Esophagus muscularis mucosa (tissue), 4 donors: Measurements from ENCODE around the gene ADAM29. TPM values are rescaled to one million over a fixed set of nuclear protein-coding genes. Genes with fewer than 3 reads are reported as not detected.

Experiments
- DNase-seq: peaks from one replicate; pipeline ENCODE4 v3.0.0-alpha.2; 2017; ENCODE audit errors: extremely low spot score
- H3K27ac ChIP-seq, 4 donors: fragments of 200-600 bp; sonication (generic); replicated peaks in 1 of 4; 1 replicate in 3 of 4; 2 replicates in 1 of 4; pipeline ENCODE4 v1.5.1; 2016 to 2019; ENCODE audit warnings: mild to moderate bottlenecking in 1 of 4
- H3K27me3 ChIP-seq, 4 donors: fragments of 200-600 bp; sonication (generic); one replicate each; pipeline versions ENCODE4 v1.5.1 to v1.6.0; 2016 to 2019
- H3K36me3 ChIP-seq, 4 donors: fragments of 200-600 bp; sonication (generic); one replicate each; pipeline ENCODE4 v1.5.1; 2016 to 2019
- H3K4me1 ChIP-seq, 4 donors: fragments of 200-600 bp; sonication (generic); one replicate each; pipeline ENCODE4 v1.5.1; 2016 to 2019
- H3K4me3 ChIP-seq, 4 donors: fragments of 200-600 bp; sonication (generic); 1 replicate in 2 of 4; 2 replicates in 2 of 4; pipeline ENCODE4 v1.5.1; 2016 to 2019; ENCODE audit warnings: mild to moderate bottlenecking in 4 of 4, moderate library complexity in 1 of 4
- H3K9me3 ChIP-seq, 4 donors: fragments of 200-600 bp; sonication (generic); 1 replicate in 3 of 4; 2 replicates in 1 of 4; pipeline ENCODE4 v1.5.1; 2016 to 2019
- CTCF ChIP-seq, 3 experiments: fragments of 200-600 bp in 2 of 3; fragments of 450-650 bp in 1 of 3; sonication (generic) in 2 of 3; IDR thresholded peaks; one replicate each; pipeline ENCODE4 v1.5.1; 2017 to 2019; ENCODE audit warnings: antibody characterized with exemption in 3 of 3, mild to moderate bottlenecking in 2 of 3, moderate library complexity in 1 of 3
- EP300 ChIP-seq: sonication (generic); formaldehyde crosslinking; IDR thresholded peaks from one replicate; pipeline ENCODE4 v1.6.1; 2017; ENCODE audit warnings: antibody characterized with exemption
- POLR2A ChIP-seq: fragments of 450-650 bp; IDR thresholded peaks from one replicate; pipeline ENCODE4 v1.6.1; 2017; ENCODE audit warnings: antibody characterized with exemption, moderate library complexity, mild to moderate bottlenecking, low read depth
- POLR2AphosphoS5 ChIP-seq, 2 donors: sonication (generic); formaldehyde crosslinking; IDR thresholded peaks; one replicate each; pipeline ENCODE4 v1.6.1; 2017; ENCODE audit warnings: antibody characterized with exemption in 2 of 2
- WGBS: methylation state at CpG from one replicate; pipeline ENCODE4 v1.1.5; 2018; 5-methylcytosine and 5-hydroxymethylcytosine counted together
- intact Hi-C: fragments of 100-400 bp; cut with DNase I; formaldehyde crosslinking; loops from one replicate; pipeline ENCODE4 v1.15.1; 2023
- total RNA-seq, 4 donors: library from RNA; depleted of rRNA; stranded (reverse); fragments of >200 nt; gene quantifications; one replicate each; pipeline versions ENCODE4 v1.1.0 to v1.2.1, GENCODE V29; 2016

ADAM29 gene
- total RNA-seq, 4 donors from 2014 or later = not detected

- TF ChIP-seq CTCF (IDR thresholded peaks at IDR 0.05) (no peak), EP300 (no peak), POLR2AphosphoS5 (IDR thresholded peaks at IDR 0.05) (no peak), POLR2A (no peak)
- H3K27ac ChIP-seq = no peak overlapping the region
- WGBS = 68% methylated on average over 1 of the region's 1 CpG
- no peaks in the 10 kb centered on the region for H3K27me3 ChIP-seq
- no peaks in the 10 kb centered on the region for H3K4me1 ChIP-seq
- intact Hi-C loops = no loop called here
- DNase-seq = no peak
- H3K4me3 ChIP-seq = no peak overlapping the region
- no peaks in the 10 kb centered on the region for H3K36me3 ChIP-seq
- no peaks in the 10 kb centered on the region for H3K9me3 ChIP-seq
Measured at GRCh38 chr4:174874898-174875297, 43.3 kb upstream of the ADAM29 start.

GRCh38 chr4:174880001-174880400 is 38.2 kb upstream of the ADAM29 start:
- Histone ChIP-seq H3K4me3 (no peak overlapping the region), H3K27ac (no peak overlapping the region), H3K9me3 (no peaks in the 10 kb centered on the region), H3K4me1 (no peaks in the 10 kb centered on the region), H3K27me3 (no peaks in the 10 kb centered on the region), H3K36me3 (no peaks in the 10 kb centered on the region)
- no peak for DNase-seq
- TF ChIP-seq POLR2AphosphoS5 (IDR thresholded peaks at IDR 0.05) (no peak), EP300 (no peak), POLR2A (no peak), CTCF (IDR thresholded peaks at IDR 0.05) (no peak)
- intact Hi-C loops = no loop called here
- 70% methylated on average over 7 of the region's 7 CpGs for WGBS

- TF ChIP-seq EP300 (no peak), CTCF (IDR thresholded peaks at IDR 0.05) (no peak), POLR2A (no peak), POLR2AphosphoS5 (IDR thresholded peaks at IDR 0.05) (no peak)
- Histone ChIP-seq H3K4me3 (no peak overlapping the region), H3K36me3 (no peaks in the 10 kb centered on the region), H3K9me3 (no peaks in the 10 kb centered on the region), H3K27me3 (no peaks in the 10 kb centered on the region), H3K4me1 (no peaks in the 10 kb centered on the region), H3K27ac (no peak overlapping the region)
- 69% methylated on average over 6 of the region's 6 CpGs for WGBS
- intact Hi-C loops = no loop called here
- DNase-seq = no peak
Measured at GRCh38 chr4:174882317-174882992, 35.7 kb upstream of the ADAM29 start.

- no peaks in the 10 kb centered on the region for H3K27me3 ChIP-seq
- H3K4me3 ChIP-seq = no peak overlapping the region
- intact Hi-C loops = no loop called here
- peaks cover 0 to 12% (median 8%) of the 10 kb centered on the region in 4 donors for H3K9me3 ChIP-seq
- TF ChIP-seq POLR2AphosphoS5 (IDR thresholded peaks at IDR 0.05) (no peak), EP300 (no peak), POLR2A (no peak), CTCF (IDR thresholded peaks at IDR 0.05) (no peak)
- H3K36me3 ChIP-seq = no peaks in the 10 kb centered on the region
- DNase-seq = no peak
- no peak overlapping the region for H3K27ac ChIP-seq
- H3K4me1 ChIP-seq = no peaks in the 10 kb centered on the region
Measured at GRCh38 chr4:174907508-174907907, 10.7 kb upstream of the ADAM29 start.

- no peak for DNase-seq
- 67% methylated on average over 1 of the region's 1 CpG for WGBS
- no peak for TF ChIP-seq EP300
- TF ChIP-seq CTCF (IDR thresholded peaks at IDR 0.05) = no peak
- TF ChIP-seq POLR2AphosphoS5 (IDR thresholded peaks at IDR 0.05) = no peak
- TF ChIP-seq POLR2A = no peak
- H3K4me3 ChIP-seq = no peak overlapping the region
- no peaks in the 10 kb centered on the region for H3K36me3 ChIP-seq
- H3K9me3 ChIP-seq = peaks cover 0 to 5% (median 0%) of the 10 kb centered on the region in 4 donors
- no peaks in the 10 kb centered on the region for H3K4me1 ChIP-seq
- no peaks in the 10 kb centered on the region for H3K27me3 ChIP-seq
- intact Hi-C loops = no loop called here
- H3K27ac ChIP-seq = no peak overlapping the region
Measured at GRCh38 chr4:174910271-174910670, 7.9 kb upstream of the ADAM29 start.
